ENCODE measurements around the gene MPPED1.

The MPPED1 gene

DNA sequence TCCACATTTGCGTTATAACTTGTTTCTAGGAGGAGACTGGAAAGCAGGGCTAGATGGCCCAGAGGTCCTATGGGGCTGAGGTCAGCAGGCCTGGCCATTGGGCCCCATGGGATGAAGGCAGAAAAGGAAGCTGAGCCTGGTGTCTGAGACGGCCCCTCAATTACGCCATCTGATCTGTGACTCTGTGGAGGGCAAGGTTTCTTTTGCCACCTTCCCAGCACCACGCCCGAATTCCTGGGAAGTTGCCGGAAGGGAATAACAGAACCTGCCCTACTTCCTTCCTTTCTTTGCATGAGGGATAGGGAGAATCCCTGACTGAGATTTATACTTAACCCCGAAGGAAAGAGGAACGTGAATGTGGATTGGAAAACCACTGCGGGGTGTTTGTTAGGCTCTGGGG lies 118.1 kb downstream of the MPPED1 start:
- no peak for FAIRE-seq

DNA sequence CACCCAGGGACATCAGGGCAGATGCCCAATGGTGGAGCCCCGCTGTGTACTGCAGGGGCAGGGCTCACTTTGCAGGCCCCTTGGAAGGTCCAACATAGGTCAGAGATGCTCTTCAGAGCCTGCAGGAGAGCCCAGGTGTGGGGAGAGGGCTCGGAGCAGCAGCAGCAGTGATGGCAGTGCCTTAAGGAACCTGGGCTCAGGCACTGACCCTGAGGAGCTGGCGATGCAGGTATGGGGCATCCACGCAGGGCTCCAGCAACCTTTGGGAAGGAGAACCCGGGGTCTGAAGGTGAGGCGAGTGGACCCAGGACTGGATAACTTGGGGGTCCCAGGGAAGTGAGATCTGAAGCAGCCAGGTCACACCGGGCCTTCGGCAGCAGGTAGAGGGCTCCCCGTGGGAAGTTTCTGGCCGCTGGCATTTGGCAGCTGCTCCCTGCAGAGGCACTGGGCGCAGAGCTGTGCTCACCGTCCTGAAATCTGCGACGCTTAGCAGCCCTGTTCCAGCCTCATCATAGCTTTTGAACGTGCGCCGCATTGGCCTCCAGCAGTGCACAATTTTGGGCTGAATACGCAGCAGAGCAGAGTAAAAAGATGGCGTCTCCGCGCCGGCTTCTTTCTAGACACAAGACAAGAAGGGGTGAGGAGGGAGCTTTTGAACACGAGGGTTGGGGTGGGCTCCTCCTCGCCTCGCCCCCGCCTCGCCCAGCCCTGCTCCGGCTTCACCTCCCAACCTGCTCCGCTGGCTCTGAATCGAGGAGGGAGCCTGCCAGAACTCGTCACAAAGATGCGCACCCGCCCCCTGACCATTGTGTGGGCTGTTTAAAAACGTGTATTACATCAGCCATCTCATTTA lies 118.8 kb downstream of the MPPED1 start:
- FAIRE-seq = no peak

DNA sequence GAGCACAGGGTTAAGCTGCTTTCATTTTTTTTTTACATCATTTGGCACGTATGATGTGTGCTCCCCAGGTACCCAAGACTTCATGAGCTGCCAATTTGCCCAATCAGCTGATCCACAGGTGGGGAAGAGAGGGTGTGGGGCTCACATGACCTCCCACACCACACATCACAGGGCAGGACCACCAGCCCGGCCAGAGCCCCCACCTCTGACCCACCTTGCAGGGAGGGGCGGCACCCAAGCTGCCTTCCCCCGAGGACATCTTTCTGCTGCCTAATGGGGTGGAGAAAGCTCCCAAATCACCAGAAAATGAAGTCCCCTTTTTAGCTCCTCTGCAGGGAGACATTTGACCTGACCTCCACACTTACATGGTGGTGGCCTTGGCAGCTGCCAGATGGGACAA lies 119.8 kb downstream of the MPPED1 start:
- no peak for FAIRE-seq

DNA sequence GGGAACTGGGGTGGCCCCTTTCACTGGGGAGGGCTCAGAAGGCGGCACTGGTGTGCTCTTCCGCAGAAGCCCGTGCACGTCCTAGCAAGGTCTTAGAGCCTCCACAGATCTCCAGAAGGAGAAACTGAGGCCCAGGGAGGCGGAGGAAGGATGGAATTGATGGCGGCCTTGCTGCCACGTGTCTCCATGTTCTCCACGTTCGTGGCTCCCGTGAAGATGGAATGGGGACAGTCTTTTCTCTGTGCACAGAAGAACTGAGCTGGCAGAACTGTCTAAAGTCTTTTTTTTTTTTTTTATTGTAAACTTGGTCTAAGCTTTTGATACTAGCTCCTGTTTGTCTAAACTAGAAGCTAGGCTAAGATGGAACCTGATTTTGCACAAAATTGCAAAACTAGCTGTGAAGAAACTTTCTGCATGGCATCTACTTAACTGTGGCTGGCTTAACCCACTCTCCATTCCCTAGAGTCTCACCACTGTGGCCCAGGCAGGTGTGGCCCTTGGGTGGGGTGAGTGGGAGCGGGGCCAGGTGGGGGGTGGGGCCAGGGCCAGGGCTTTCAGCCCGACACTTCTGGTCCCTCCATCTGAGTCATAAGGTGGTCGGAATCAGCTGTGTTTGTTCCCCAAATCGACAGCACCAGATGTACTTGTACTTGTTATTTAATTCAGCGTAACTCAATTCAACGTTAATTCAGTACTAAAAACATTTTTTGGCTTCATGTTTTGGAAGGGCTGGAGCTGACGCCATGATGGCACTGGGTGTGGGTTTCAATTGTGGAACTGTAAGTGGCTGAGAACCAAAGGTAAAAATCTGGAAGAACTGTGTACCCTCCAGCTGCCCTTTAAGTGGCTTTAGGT lies 120.7 kb downstream of the MPPED1 start:
- no peak for FAIRE-seq

DNA sequence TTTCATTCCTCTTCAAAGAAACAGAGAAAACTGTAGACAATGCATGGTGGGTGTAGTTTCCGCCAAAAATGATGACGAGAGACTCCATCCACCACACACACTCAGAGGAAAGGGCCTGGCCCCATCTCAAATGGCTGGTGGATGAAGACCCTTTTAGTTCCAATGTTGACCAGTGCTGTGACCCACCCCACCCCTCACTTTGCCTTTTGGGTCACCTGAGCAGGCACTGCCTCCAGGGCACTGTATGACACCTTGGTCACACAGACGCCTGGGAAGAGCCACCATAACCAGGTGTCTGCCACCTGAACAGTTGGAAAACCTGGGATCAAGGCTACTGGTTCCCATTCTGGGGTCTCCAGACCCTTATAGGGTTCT lies 121.3 kb downstream of the MPPED1 start:
- FAIRE-seq = no peak

DNA sequence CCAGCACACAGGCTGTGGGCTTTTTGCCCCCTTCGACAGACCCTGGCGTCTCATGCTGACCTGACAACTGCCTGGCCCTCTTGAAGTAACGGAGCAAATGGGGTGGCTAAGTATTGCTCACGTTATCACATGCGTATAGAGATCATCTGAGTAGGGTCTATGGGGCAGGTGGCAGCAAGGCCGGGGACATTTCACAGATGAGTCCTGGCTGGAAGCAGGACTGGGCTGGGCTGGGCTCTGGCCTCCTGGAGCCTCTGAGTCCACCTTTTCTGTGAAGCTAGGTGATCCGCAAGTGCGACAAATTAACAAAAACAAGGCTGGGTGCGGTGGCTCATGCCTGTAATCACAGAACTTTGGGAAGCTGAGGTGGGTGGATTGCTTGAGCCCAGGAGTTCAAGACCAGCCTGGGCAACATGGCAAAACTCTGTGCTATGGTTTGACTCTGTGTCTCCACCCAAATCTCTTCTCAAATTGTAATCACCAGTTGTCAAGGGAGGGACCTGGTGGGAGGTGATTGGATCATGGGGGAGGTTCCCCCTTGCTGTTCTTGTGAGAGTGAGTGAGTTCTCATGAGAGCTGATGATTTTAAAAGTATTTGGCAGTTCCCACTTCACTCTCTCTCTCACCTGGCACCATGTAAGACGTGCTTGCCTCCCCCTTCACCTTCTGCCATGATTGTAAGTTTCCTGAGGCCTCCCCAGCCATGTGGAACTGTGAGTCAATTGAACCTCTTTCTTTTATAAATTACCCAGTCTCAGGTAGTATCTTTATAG lies 122.0 kb downstream of the MPPED1 start:
- FAIRE-seq = no peak

DNA sequence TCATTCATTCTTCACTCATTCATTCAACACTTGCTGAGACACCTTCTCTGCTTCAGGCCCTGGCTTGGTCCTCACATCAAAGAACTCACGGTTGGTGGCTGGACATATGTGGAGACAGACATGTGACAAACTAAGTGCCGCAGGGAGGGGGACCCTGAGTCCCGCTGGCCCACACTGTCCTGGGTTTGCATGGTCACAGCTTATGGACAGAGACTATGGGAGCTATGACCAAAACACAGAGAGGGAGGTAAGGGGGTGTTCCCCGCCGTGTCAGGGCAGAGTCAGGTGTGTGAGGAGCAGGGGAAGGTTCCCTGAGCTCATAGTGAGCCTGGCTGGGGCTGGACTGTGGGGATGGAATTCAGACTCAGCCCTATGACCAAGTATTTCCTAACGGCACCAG lies 123.1 kb downstream of the MPPED1 start:
- FAIRE-seq = no peak

DNA sequence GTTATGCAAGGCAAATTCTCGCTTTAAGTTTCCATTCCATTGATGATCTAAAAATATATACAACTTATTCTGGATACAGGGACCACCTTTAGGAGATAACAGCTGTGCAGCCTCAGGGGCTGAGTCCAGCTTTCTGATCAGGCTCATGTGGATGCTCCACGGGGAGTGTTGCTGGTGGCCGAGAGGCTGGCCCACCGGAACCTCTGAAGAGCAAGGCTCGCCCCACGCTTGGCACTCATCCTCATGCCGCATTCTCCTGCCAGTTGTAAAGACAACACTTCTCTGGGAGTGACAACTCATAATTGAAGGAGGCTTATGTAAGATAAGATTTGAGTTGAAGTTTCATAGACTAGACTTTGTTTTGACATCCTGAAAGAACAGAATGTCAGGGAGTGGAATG lies 123.5 kb downstream of the MPPED1 start:
- no peak for FAIRE-seq

DNA sequence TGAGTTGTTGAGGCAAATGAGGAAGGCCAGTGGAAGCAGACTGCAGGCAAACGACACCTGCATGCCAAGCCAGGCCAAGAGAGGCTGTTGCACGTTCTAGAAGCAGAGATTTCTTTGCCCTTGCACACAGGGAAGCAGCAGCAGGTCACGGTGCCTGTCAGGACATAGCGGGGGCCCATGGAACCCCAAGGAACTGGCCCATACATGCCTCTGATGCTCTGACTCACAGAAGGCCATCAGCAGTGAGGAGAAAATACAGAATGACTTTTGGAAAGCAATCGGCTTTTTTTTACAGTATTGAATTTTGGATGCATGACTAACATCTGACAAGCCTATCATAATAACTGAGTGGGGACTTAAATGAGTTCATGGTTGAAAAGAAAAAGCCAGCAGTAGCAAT lies 123.9 kb downstream of the MPPED1 start:
- FAIRE-seq = no peak

DNA sequence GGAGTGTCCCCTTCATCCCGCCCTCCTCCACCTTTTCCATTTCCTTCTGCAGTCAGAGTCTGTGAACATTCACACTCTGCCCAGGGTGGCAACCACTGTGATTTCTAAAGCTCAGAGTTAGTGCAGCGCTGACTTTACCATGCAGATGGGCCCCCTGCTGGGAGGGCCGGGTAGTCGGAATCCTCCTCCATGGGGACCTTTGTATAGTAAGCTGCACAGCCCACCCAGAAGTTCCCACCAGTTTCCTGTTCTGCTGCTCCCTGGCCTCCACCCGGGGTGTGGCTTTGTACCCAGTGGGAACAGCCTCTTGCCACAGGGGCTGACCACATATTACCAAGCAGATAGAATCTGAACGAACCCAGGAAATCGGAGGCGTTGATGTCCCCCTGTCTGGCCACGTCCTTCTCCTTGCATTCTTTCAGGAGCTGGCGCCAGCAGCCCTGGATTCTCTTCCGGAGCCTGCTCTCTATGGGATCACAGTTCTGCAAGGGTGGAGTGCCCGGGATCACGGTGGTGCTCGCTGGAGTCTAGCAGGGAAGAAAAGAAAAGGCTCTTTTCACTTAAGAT lies 125.3 kb downstream of the MPPED1 start:
- no peak for FAIRE-seq

DNA sequence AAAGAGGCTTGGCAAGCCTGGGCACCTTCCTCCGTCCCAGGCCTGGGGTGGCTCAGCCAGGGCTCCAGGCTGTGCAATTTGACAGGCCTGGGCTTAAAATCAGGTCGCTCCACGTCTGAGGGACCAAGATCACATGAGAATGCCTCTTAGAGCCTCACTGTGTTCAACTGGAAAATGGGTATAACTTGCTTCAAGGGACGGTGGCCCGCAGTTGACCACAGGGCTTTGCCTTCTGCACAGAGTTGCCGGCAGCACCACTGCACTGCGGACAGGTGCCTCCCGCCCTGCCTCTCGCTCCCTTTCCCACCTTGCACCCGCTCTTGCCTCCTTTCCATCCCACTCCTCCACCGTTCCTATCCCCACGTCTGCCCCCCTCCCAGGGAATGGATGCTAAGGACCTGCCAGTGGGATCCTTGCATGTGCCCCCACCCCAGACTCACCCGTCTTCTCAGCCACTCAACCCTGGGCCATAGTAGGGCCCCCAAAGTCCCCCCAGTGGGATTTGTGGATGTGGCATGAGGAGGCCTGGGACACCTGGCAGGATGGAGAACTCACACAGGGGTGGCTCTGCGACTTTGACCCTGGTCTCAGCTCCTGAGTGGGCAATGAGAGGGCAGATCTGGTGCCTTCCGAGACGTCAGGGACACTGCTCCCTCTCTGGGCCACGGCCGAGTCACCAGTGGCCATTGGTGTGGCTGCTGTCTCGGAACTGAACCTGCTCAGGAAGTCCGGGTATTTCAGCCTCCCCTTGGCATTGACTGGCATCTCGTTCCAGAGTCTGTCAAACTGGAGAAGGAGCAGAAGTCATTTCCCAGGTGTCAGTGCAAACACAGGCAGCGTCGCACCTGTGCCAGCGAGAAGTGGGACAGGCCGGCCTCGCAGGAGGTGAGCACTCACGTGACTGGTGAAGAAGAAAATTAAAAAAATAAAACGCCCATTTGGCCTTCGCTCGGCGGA lies 128.0 kb downstream of the MPPED1 start:
- no peak for FAIRE-seq

DNA sequence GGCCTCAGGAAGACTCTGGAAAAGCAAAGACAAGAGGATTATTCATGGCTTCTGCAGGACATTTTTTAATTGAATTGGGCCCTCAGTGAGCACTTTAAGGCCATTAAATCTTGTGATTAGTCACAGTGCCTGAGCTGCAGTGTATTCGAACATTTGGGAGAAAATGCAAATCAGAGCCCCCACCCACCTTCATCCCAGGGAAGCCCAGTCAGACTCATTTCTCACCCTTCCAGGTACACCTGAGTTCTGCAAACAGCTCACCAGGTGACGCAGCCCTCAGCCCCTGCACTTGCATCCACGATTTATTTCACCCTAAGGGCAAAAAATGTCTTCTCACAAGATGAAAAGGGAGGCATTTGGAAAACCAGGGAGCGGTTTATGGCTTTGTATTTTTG lies 128.7 kb downstream of the MPPED1 start:
- no peak for FAIRE-seq

DNA sequence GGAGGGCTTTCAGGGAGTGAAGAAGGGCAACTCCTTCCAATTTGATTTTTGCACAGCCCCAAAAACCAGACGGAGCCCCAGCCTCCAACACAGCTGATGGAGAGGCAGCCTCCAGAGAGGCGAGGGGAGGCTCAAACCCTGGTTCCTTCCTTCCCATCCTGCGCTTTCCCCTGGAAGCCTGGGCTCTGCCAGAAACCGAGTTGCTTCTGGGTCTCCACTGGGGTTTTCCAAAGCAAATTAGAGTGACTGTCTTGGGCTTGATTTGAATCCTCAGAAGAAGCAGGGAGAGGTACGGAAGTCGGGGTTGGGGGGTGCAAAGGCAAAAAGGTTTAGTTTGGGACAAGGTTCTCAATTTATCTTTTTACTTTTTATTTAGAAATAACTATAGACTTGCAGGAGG lies 129.2 kb downstream of the MPPED1 start:
- FAIRE-seq = no peak

DNA sequence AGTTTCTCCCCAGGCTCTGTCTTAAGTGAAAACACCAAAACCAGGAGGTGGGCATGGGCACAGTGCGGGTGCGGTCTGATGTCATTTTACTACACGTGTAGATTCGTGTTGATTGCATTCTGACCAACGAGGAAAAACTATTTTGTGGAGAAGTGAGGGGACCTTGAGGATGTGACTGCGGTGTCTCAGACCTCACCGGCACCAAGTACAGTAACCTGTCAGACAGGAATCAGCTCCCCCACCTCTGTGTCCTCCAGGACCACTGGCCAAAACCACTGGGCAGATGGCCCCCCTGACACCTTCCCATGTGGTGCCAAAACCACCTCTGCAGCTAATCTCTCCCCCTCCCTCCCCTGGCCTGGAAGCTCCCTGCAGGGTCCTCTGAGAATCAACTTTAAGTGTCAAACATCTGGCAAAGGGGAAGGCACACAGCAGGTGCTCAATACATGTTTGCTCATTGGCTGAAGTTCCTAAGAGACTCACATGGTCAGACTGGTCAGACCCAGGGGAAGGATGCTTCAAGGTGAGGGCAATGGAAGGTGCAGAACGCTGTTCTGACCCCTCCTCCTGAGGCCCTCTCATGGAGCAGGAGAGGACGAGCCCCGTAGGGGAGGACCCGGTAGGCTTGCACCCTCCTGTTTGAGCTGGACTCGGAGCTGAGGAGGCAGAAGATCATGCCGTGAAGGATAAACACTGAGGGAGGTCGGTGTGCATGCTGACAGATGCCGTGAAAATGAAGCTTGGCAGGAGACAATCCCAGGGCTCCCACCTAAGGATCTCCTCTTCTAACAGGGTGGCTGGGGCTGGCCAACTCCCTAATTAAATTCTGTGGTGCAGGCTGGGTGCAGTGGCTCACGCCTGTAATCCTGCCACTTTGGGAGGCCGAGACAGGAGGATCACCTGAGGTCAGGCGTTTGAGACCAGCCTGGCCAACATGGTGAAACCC lies 129.9 kb downstream of the MPPED1 start:
- FAIRE-seq = no peak

DNA sequence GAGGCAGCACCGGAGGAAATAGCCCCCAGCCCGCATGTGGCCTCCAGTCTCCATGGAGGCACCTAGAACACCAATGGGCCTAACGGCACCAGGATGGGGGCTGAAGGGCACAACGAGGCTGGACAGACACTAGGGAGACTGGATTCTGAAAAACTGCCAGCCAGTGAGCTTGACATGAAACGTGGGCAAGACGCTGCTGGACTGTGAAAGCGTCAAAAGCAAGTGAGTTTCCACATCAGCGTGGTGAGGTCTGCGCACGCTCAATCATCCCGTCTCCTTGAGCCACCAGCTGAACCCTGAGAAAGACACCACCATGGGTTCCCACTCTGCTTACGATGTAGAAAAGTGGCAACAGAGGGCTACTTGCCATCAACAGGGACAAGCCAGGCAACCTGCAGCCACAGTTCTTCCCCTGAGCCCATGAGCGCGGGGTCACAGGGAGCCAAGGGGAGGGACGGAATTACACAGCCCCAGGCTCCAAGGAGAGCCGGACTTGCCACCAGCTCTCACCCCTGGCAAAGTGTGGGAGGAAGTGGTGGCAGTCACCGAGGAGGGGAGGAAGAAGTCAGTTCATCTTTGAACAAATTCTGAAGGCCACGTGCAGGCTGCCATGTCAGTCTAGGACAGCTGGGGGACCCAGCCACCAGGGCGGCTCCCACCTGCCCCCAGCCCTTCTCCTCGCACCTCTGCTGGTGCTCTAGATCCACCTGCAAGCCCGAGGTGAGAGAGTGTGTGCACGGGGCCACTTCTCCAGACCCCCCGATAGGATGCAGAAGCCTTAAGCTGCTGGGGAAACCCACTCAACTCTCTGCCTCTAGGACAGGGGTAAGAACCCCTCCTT lies 131.1 kb downstream of the MPPED1 start:
- no peak for FAIRE-seq

DNA sequence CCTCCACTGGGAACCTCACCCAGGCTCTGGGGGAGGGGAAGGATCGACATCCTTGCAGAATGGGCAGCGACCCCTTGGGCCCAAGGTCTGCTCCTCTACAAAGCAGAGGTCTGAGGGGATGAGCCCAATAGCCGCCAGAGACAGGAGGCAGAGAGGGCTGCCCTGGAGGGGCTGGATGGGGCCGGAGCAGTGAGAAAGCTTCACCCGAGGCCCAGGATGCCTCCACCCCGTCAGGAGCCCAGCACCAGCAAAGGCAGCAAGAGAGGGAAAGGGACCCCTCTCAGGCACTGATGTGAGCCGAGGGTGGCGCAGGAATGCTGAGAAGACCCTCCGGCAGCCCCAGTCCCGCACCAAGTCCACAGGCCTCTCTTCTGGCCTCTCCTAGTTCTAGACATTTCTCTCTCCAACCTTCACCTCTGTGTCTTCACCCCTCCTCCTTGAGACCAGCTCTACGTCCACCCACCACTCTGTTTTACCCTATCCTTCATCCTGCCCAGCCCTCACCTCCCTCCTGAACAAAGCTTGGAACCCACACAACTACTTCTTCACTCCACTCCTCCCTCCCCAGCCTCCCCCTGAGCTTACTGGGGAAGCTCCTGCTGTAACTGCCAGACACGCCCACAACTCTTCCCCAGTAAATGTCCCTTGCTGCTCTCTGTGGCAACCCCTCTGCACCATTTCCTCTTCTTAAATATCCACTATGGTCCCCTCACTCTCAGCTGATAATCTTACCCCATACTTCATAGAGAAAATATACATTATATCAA lies 131.9 kb downstream of the MPPED1 start:
- no peak for FAIRE-seq

DNA sequence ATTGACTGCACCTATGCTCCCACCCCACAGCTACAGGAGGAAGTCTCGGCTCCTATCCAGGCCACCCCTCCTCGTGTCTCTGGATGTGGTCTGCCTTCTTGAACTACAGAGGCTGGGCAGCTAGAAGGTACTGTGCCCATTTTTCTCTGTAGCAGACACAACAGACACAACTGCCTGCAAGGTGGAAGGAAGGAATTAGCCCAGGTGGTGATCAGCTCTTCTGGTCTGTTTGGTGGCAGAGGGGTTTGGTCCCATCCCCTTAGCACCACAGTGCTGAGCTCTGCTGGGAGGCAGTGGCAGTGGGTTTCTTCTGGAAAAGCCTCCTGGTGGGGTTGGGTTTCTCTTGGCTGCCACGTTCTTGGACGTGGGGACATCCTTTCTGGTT lies 132.5 kb downstream of the MPPED1 start:
- FAIRE-seq = no peak

DNA sequence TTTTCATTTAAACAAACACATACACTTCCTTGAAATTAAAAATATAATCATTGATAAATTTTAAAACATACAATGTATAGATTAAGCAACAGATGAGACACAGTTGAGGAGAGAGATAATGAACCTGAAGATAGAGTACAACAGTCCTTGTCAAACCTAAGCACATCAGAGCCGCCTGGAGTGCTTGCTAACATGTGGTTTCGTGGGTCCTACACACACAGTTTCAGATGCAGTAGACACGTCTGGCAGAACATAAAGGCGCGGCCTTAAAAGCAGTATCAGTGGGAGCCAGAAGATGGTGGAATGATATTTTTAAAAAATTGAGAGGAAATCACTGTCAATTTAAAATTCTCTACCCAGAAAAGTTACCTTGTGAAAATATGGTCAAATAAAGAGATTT lies 134.4 kb downstream of the MPPED1 start:
- no peak for FAIRE-seq

DNA sequence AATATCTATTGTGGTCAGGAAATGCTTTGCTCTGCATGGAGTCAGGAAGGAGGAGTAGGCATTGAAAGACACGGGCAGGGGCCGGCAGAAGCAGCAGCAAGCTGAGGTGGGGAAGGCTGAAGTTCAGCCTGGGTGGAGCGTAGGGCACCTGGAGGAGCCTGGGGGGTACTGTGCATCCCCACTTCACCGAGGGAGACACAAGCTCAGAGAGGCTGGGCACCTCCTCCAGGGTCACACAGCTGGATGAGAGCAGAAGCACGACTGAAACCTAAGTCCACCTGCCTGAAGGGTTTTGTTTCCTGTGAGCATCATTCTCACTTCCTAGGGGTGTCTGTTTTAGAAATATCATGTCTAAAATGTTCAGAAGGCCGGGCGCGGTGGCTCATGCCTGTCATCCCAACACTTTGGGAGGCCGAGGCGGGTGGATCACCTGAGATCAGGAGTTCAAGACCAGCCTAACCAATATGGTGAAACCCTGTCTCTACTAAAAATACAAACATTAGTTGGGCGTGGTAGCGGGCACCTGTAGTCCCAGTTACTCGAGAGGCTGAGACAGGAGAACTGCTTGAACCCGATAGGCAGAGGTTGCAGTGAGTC lies 138.3 kb downstream of the MPPED1 start:
- no peak for FAIRE-seq
